Measurements from ENCODE around the gene CBLN3. TPM values are rescaled to one million over a fixed set of nuclear protein-coding genes. Genes with fewer than 3 reads are reported as not detected.

The CBLN3 gene
- total and polyA plus RNA-seq, 11 donors, result 0.38 to 4.9 (median 0.80) TPM

DNA sequence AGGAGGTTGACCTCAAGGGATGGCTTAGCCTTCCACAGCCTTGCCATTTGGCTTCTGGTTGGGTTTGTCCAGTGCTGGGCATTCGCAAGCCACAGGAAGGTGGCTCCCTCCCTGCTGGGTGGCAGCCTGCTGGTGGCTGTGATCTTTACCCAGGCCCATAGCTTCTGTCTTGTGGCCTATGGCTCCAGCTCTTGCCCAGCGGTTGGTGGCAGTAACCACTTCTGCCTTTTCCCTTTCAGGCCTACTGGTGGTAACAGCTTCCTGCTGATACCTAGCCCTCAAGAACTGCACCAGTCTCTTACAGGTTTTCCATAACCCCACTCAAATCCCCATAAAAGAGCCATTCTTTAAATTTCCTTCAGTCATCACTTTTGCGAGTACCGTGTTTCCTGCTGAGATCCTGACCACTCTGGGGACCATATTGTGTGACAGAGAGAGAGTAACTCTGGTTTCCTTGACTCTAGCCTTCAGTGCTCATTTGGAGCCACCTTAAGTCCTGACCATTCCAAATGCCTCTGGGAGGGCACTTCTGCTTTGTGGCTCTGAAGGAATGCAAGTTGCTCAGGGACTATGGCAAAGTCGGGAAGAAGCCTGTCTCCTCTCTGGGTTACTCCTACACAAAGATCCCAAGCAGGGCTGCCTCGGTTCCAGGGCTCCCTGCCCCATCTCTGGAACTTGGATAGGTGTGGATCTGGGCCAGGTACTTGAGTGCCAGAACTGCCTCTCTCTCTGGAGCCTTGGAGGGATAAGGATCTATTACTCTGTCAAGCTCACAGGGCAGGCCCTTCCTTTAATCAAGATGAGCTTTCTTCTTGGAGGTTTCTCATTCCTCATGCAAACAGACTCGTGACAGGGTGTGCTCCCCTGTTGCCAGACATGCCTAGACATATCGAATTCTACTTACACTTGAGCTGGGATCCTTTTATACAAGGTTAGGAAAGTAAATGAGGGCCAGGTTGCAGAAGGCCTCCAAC is 33.6 kb downstream of the CBLN3 start:
- Histone ChIP-seq H3K4me1 (peaks cover 0 to 34% (median 21%) of the 10 kb centered on the region in 12 donors), H3K27me3 (no peaks in the 10 kb centered on the region), H3K36me3 (no peaks in the 10 kb centered on the region), H3K27ac (no peak overlapping the region), H3K9me3 (no peaks in the 10 kb centered on the region), H3K4me3 (no peak overlapping the region)
- no peak for TF ChIP-seq POLR2A (IDR thresholded peaks at IDR 0.05)
- TF ChIP-seq, protein P1, sequence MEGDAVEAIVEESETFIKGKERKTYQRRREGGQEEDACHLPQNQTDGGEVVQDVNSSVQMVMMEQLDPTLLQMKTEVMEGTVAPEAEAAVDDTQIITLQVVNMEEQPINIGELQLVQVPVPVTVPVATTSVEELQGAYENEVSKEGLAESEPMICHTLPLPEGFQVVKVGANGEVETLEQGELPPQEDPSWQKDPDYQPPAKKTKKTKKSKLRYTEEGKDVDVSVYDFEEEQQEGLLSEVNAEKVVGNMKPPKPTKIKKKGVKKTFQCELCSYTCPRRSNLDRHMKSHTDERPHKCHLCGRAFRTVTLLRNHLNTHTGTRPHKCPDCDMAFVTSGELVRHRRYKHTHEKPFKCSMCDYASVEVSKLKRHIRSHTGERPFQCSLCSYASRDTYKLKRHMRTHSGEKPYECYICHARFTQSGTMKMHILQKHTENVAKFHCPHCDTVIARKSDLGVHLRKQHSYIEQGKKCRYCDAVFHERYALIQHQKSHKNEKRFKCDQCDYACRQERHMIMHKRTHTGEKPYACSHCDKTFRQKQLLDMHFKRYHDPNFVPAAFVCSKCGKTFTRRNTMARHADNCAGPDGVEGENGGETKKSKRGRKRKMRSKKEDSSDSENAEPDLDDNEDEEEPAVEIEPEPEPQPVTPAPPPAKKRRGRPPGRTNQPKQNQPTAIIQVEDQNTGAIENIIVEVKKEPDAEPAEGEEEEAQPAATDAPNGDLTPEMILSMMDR (IDR thresholded peaks at IDR 0.05), result no peak
- DNase-seq (no peak), ATAC-seq (no peak)
- intact Hi-C loops (cut with DNase I), result no loop called here
- 62 to 66% (median 64%) methylated on average over 8 of the region's 8 CpGs for WGBS, 4 donors

DNA sequence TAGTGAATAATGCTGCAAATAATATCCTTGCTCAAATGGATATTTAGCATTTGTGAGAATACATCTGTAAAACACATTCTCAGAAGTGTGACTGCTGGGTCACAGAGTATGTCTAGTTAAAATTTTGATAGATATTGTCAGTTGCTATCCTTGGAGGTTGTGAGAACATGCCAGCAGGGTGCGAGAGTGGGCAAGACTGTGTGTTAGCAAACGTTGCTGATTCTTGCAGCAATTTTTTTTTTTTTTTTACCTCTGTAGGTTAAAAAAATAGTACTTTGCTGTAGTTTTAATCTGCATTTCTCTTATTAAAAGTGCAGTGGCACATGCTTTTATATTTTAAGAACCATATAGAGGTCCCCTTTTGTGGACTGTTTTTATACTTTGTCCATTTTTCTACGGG is 35.2 kb downstream of the CBLN3 start:
- Histone ChIP-seq H3K9me3 (no peaks in the 10 kb centered on the region), H3K27me3 (no peaks in the 10 kb centered on the region), H3K27ac (no peak overlapping the region), H3K36me3 (no peaks in the 10 kb centered on the region), H3K4me3 (no peak overlapping the region), H3K4me1 (peaks cover 0 to 19% (median 9%) of the 10 kb centered on the region in 12 donors)
- 50 to 60% (median 54%) methylated on average over 3 of the region's 3 CpGs for WGBS, 4 donors
- DNase-seq (no peak), ATAC-seq (no peak)
- intact Hi-C loops (cut with DNase I), result no loop called here
- TF ChIP-seq, protein P1 (IDR thresholded peaks at IDR 0.05), result no peak

DNA sequence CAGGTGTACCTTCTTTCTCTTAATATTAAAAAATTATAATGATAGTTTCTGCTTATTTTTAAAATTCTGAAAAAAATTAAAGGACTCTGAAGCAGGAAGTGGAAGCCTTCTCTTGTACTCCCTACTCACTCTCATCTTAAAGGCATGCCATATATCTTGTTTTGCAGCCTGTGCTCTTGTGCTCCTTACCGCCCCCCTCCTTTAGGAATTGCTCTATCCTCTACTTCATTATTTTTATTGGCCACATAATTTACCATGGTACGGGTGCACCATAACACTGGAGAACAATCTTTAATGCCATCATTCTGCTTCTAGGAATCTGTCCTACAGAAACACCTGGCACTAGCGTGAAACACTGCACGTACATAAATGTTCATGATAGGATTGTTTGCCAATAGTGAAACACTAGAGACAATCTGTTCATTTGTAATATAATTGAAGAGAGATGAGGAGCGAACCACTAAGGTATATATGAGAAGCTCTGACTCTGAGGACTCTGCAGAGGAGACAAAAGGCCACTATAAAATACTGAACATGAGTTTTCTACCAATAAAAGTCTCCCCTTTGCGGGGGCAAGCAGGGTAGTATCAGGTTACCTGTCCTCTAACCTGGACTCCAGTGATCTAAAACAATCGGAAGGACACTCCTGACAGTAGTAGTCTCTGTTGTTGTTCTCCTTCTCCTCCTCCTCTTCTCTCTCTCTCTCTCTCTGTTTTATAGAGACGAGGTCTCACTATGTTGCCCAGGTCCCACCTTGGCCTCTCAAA is 37.0 kb downstream of the CBLN3 start:
- ATAC-seq (no peak), DNase-seq (no peak)
- intact Hi-C loops (cut with DNase I), result no loop called here
- no peaks in the 10 kb centered on the region for H3K9me3 ChIP-seq
- 72 to 77% (median 75%) methylated on average over 8 of the region's 8 CpGs for WGBS, 4 donors
- H3K4me1 ChIP-seq, result peaks cover 0 to 12% (median under 1%) of the 10 kb centered on the region in 12 donors
- no peaks in the 10 kb centered on the region for H3K36me3 ChIP-seq
- H3K27me3 ChIP-seq, result no peaks in the 10 kb centered on the region
- TF ChIP-seq POLR2A (IDR thresholded peaks at IDR 0.05), result no peak
- TF ChIP-seq, protein P1 (IDR thresholded peaks at IDR 0.05), result no peak
- no peak overlapping the region for H3K27ac ChIP-seq
- no peak overlapping the region for H3K4me3 ChIP-seq
